ENCODE results near the gene ABTB2. TPM values are rescaled to one million over a fixed set of nuclear protein-coding genes. Genes with fewer than 3 reads are reported as not detected.

ABTB2 gene
- total RNA-seq, 2 donors from 2014 or later = 0.45 to 2.5 TPM

GRCh38 chr11:34341931-34342533, 15.8 kb downstream of the ABTB2 start:
- H3K27ac Mint-ChIP-seq = no peak overlapping the region
- peaks cover 3% of the 10 kb centered on the region for H3K27me3 Mint-ChIP-seq
- no peaks in the 10 kb centered on the region for H3K36me3 Mint-ChIP-seq (ENCODE audit: low read depth)
- no peaks in the 10 kb centered on the region for H3K9me3 Mint-ChIP-seq
- no peak for ATAC-seq (replicated peaks)
- no peaks in the 10 kb centered on the region for H3K4me1 Mint-ChIP-seq
- H3K4me3 Mint-ChIP-seq = no peak overlapping the region

GRCh38 chr11:34341096-34341495, 16.7 kb downstream of the ABTB2 start:
- Mint-ChIP-seq H3K9me3 (no peaks in the 10 kb centered on the region), H3K4me3 (no peak overlapping the region), H3K27me3 (peaks cover 3% of the 10 kb centered on the region), H3K4me1 (no peaks in the 10 kb centered on the region), H3K36me3 (ENCODE audit: low read depth) (no peaks in the 10 kb centered on the region), H3K27ac (no peak overlapping the region)
- ATAC-seq (replicated peaks) = no peak

- H3K4me3 Mint-ChIP-seq = no peak overlapping the region
- H3K9me3 Mint-ChIP-seq = no peaks in the 10 kb centered on the region
- H3K36me3 Mint-ChIP-seq (ENCODE audit: low read depth) = no peaks in the 10 kb centered on the region
- ATAC-seq (replicated peaks) = no peak
- peaks cover 3% of the 10 kb centered on the region for H3K27me3 Mint-ChIP-seq
- no peaks in the 10 kb centered on the region for H3K4me1 Mint-ChIP-seq
- H3K27ac Mint-ChIP-seq = no peak overlapping the region
These were observed 17.2 kb downstream of the ABTB2 start for GRCh38 chr11:34340653-34341052.

GRCh38 chr11:34339149-34340064, 18.4 kb downstream of the ABTB2 start:
- peaks cover 4% of the 10 kb centered on the region for H3K4me1 Mint-ChIP-seq
- H3K27ac Mint-ChIP-seq = no peak overlapping the region
- peaks cover 3% of the 10 kb centered on the region for H3K27me3 Mint-ChIP-seq
- H3K36me3 Mint-ChIP-seq (ENCODE audit: low read depth) = no peaks in the 10 kb centered on the region
- no peaks in the 10 kb centered on the region for H3K9me3 Mint-ChIP-seq
- ATAC-seq (replicated peaks) = no peak
- H3K4me3 Mint-ChIP-seq = no peak overlapping the region

- Mint-ChIP-seq H3K9me3 (no peaks in the 10 kb centered on the region), H3K36me3 (ENCODE audit: low read depth) (no peaks in the 10 kb centered on the region), H3K27me3 (peaks cover 6% of the 10 kb centered on the region), H3K4me3 (no peak overlapping the region), H3K27ac (no peak overlapping the region), H3K4me1 (peaks cover 4% of the 10 kb centered on the region)
- no peak for ATAC-seq (replicated peaks)
These were observed 20.8 kb downstream of the ABTB2 start for GRCh38 chr11:34337016-34337415.

GRCh38 chr11:34335801-34336200, 22.0 kb downstream of the ABTB2 start:
- Mint-ChIP-seq H3K4me3 (no peak overlapping the region), H3K9me3 (no peaks in the 10 kb centered on the region), H3K4me1 (peaks cover 4% of the 10 kb centered on the region), H3K36me3 (ENCODE audit: low read depth) (no peaks in the 10 kb centered on the region), H3K27ac (no peak overlapping the region), H3K27me3 (peaks cover 14% of the 10 kb centered on the region)
- no peak for ATAC-seq (replicated peaks)

- no peak overlapping the region for H3K27ac Mint-ChIP-seq
- H3K27me3 Mint-ChIP-seq = peaks cover 18% of the 10 kb centered on the region
- H3K9me3 Mint-ChIP-seq = no peaks in the 10 kb centered on the region
- peak; percentile 44 for ATAC-seq (replicated peaks)
- peaks cover 4% of the 10 kb centered on the region for H3K4me1 Mint-ChIP-seq
- H3K4me3 Mint-ChIP-seq = no peak overlapping the region
- H3K36me3 Mint-ChIP-seq (ENCODE audit: low read depth) = no peaks in the 10 kb centered on the region
These were observed 22.5 kb downstream of the ABTB2 start for GRCh38 chr11:34335331-34335730.

- H3K27ac Mint-ChIP-seq = no peak overlapping the region
- ATAC-seq (replicated peaks) = no peak
- no peak overlapping the region for H3K4me3 Mint-ChIP-seq
- no peaks in the 10 kb centered on the region for H3K9me3 Mint-ChIP-seq
- H3K36me3 Mint-ChIP-seq (ENCODE audit: low read depth) = no peaks in the 10 kb centered on the region
- peaks cover 4% of the 10 kb centered on the region for H3K4me1 Mint-ChIP-seq
- H3K27me3 Mint-ChIP-seq = peaks cover 23% of the 10 kb centered on the region
These were observed 24.0 kb downstream of the ABTB2 start for GRCh38 chr11:34333787-34334186.

GRCh38 chr11:34332524-34332923, 25.3 kb downstream of the ABTB2 start:
- peaks cover 4% of the 10 kb centered on the region for H3K4me1 Mint-ChIP-seq
- no peak for ATAC-seq (replicated peaks)
- no peaks in the 10 kb centered on the region for H3K36me3 Mint-ChIP-seq (ENCODE audit: low read depth)
- H3K27ac Mint-ChIP-seq = no peak overlapping the region
- H3K4me3 Mint-ChIP-seq = no peak overlapping the region
- no peaks in the 10 kb centered on the region for H3K9me3 Mint-ChIP-seq
- peaks cover 23% of the 10 kb centered on the region for H3K27me3 Mint-ChIP-seq

- H3K36me3 Mint-ChIP-seq (ENCODE audit: low read depth) = no peaks in the 10 kb centered on the region
These were observed 26.1 kb downstream of the ABTB2 start for GRCh38 chr11:34331736-34332135.

GRCh38 chr11:34331329-34331728, 26.5 kb downstream of the ABTB2 start:
- no peaks in the 10 kb centered on the region for H3K36me3 Mint-ChIP-seq (ENCODE audit: low read depth)
- H3K27ac Mint-ChIP-seq = no peak overlapping the region

More at GRCh38 chr11:34331736-34332135, 26.1 kb downstream of the ABTB2 start:
- H3K9me3 Mint-ChIP-seq = no peaks in the 10 kb centered on the region
- peaks cover 4% of the 10 kb centered on the region for H3K4me1 Mint-ChIP-seq
- no peak for ATAC-seq (replicated peaks)
- no peak overlapping the region for H3K27ac Mint-ChIP-seq
- H3K4me3 Mint-ChIP-seq = no peak overlapping the region
- peaks cover 23% of the 10 kb centered on the region for H3K27me3 Mint-ChIP-seq

GRCh38 chr11:34330653-34331052, 27.2 kb downstream of the ABTB2 start:
- ATAC-seq (replicated peaks) = no peak

More at GRCh38 chr11:34331329-34331728, 26.5 kb downstream of the ABTB2 start:
- H3K27me3 Mint-ChIP-seq = peaks cover 23% of the 10 kb centered on the region
- ATAC-seq (replicated peaks) = no peak
- peaks cover 4% of the 10 kb centered on the region for H3K4me1 Mint-ChIP-seq
- H3K4me3 Mint-ChIP-seq = no peak overlapping the region
- H3K9me3 Mint-ChIP-seq = no peaks in the 10 kb centered on the region

GRCh38 chr11:34329876-34330275, 27.9 kb downstream of the ABTB2 start:
- no peaks in the 10 kb centered on the region for H3K36me3 Mint-ChIP-seq (ENCODE audit: low read depth)
- H3K27ac Mint-ChIP-seq = no peak overlapping the region
- ATAC-seq (replicated peaks) = no peak
- H3K4me1 Mint-ChIP-seq = no peaks in the 10 kb centered on the region
- peaks cover 29% of the 10 kb centered on the region for H3K27me3 Mint-ChIP-seq
- H3K9me3 Mint-ChIP-seq = no peaks in the 10 kb centered on the region
- H3K4me3 Mint-ChIP-seq = no peak overlapping the region

More at GRCh38 chr11:34330653-34331052, 27.2 kb downstream of the ABTB2 start:
- Mint-ChIP-seq H3K9me3 (no peaks in the 10 kb centered on the region), H3K36me3 (ENCODE audit: low read depth) (no peaks in the 10 kb centered on the region), H3K4me3 (no peak overlapping the region), H3K27ac (no peak overlapping the region), H3K27me3 (peaks cover 23% of the 10 kb centered on the region), H3K4me1 (peaks cover 4% of the 10 kb centered on the region)

GRCh38 chr11:34328632-34328910, 29.2 kb downstream of the ABTB2 start:
- Mint-ChIP-seq H3K9me3 (no peaks in the 10 kb centered on the region), H3K27ac (no peak overlapping the region), H3K27me3 (peaks cover 31% of the 10 kb centered on the region), H3K4me1 (no peaks in the 10 kb centered on the region), H3K4me3 (no peak overlapping the region), H3K36me3 (ENCODE audit: low read depth) (no peaks in the 10 kb centered on the region)
- ATAC-seq (replicated peaks) = no peak
